Smooth muscle cell (in vitro differentiated cells): Measurements from ENCODE around the gene ADAM8. TPM values are rescaled to one million over a fixed set of nuclear protein-coding genes. Genes with fewer than 3 reads are reported as not detected.

ENCODE experiments used
- DNase-seq: peaks from one replicate; lab custom pipeline; 2025; ENCODE audit not compliant: unreplicated experiment; lab: John Stamatoyannopoulos, UW
- H2AFZ ChIP-seq: fragments of 200-600 bp; sonication (generic); 2 replicates; pipeline ENCODE4 v1.6.0; 2016; ENCODE audit warnings: antibody characterized with exemption, low read depth, mild to moderate bottlenecking
- H3F3A ChIP-seq: fragments of 200-600 bp; sonication (generic); 2 replicates; pipeline ENCODE4 v1.6.0; 2017; ENCODE audit warnings: antibody characterized with exemption, low read depth
- H3K27ac ChIP-seq: fragments of 200-600 bp; sonication (generic); 2 replicates; pipeline ENCODE4 v1.5.1; 2016; ENCODE audit warnings: low read depth, mild to moderate bottlenecking
- H3K27me3 ChIP-seq: fragments of 200-600 bp; sonication (generic); 2 replicates; pipeline ENCODE4 v1.6.1; 2016; ENCODE audit warnings: low read depth, mild to moderate bottlenecking
- H3K36me3 ChIP-seq: fragments of 200-600 bp; sonication (generic); 2 replicates; pipeline ENCODE4 v1.5.1; 2016; ENCODE audit warnings: low read depth
- H3K4me1 ChIP-seq: fragments of 200-600 bp; sonication (generic); 2 replicates; pipeline ENCODE4 v1.5.1; 2016; ENCODE audit warnings: low read depth
- H3K4me2 ChIP-seq: fragments of 200-600 bp; sonication (generic); 2 replicates; pipeline ENCODE4 v1.6.0; 2016; ENCODE audit warnings: mild to moderate bottlenecking
- H3K4me3 ChIP-seq: fragments of 200-600 bp; sonication (generic); 2 replicates; pipeline ENCODE4 v1.5.1; 2016; ENCODE audit warnings: mild to moderate bottlenecking
- H3K79me2 ChIP-seq: fragments of 200-600 bp; sonication (generic); 2 replicates; pipeline ENCODE4 v1.6.0; 2016; ENCODE audit warnings: low read depth, mild to moderate bottlenecking
- H3K9ac ChIP-seq: fragments of 200-600 bp; sonication (generic); 2 replicates; pipeline ENCODE4 v1.6.0; 2016; ENCODE audit warnings: low read depth
- H3K9me3 ChIP-seq: fragments of 200-600 bp; sonication (generic); replicated peaks from 2 replicates; pipeline ENCODE4 v1.5.1; 2016; ENCODE audit warnings: low read depth
- H4K20me1 ChIP-seq: fragments of 200-600 bp; sonication (generic); 2 replicates; pipeline ENCODE4 v1.6.0; 2016; ENCODE audit warnings: low read depth
- CTCF ChIP-seq: fragments of 200-600 bp; sonication (generic); IDR thresholded peaks from 2 replicates; pipeline ENCODE4 v1.5.1; 2017; ENCODE audit warnings: borderline replicate concordance, mild to moderate bottlenecking, antibody characterized with exemption; ENCODE audit not compliant: insufficient read depth, poor library complexity, severe bottlenecking
- WGBS: methylation state at CpG from one replicate; pipeline ENCODE4 v1.1.7; 2016; ENCODE audit warnings: low lambda C conversion rate; 5-methylcytosine and 5-hydroxymethylcytosine counted together
- polyA plus RNA-seq: library from polyadenylated mRNA; unstranded; fragments of >200 nt; fragmentation: Nextera tagmentation; extraction: Ambion mirVana; gene quantifications from 2 replicates; pipeline ENCODE4 v1.2.1, GENCODE V29; 2016
- total RNA-seq: library from RNA; depleted of rRNA; stranded (reverse); fragments of >200 nt; gene quantifications from 2 replicates; pipeline ENCODE4 v1.2.3, GENCODE V29; 2014

The ADAM8 gene
- total and polyA plus RNA-seq, 2 experiments from 2014 or later, result 0.36 to 0.70 TPM

- H3K36me3 ChIP-seq, result no peaks in the 10 kb centered on the region
- no peak overlapping the region for H2AFZ ChIP-seq
- H3K9ac ChIP-seq, result no peak overlapping the region
- no peak overlapping the region for H3K27ac ChIP-seq
- no peak overlapping the region for H3K4me2 ChIP-seq
- no peaks in the 10 kb centered on the region for H3K9me3 ChIP-seq
- WGBS, result 96% methylated on average over 12 of the region's 12 CpGs
- H3K27me3 ChIP-seq, result no peaks in the 10 kb centered on the region
- H3K4me1 ChIP-seq, result peaks cover 2% of the 10 kb centered on the region
- H3K79me2 ChIP-seq, result no peaks in the 10 kb centered on the region
- no peaks in the 10 kb centered on the region for H3F3A ChIP-seq
- DNase-seq, result no peak
- no peaks in the 10 kb centered on the region for H4K20me1 ChIP-seq
- H3K4me3 ChIP-seq, result no peak overlapping the region
- no peak for TF ChIP-seq CTCF
Observed at GRCh38 chr10:133248334-133248715, 28.3 kb downstream of the ADAM8 start.

GRCh38 chr10:133247681-133248333 lies 28.9 kb downstream of the ADAM8 start:
- TF ChIP-seq CTCF, result no peak

GRCh38 chr10:133246236-133246626 lies 30.4 kb downstream of the ADAM8 start:
- 82% methylated on average over 12 of the region's 12 CpGs for WGBS
- no peaks in the 10 kb centered on the region for H3K27me3 ChIP-seq
- H3F3A ChIP-seq, result no peaks in the 10 kb centered on the region
- H3K79me2 ChIP-seq, result no peaks in the 10 kb centered on the region
- no peaks in the 10 kb centered on the region for H4K20me1 ChIP-seq
- H3K4me1 ChIP-seq, result peaks cover 2% of the 10 kb centered on the region
- no peak overlapping the region for H3K27ac ChIP-seq
- TF ChIP-seq CTCF, result no peak
- H3K9ac ChIP-seq, result no peak overlapping the region
- no peak overlapping the region for H3K4me3 ChIP-seq
- H3K9me3 ChIP-seq, result no peaks in the 10 kb centered on the region
- no peak for DNase-seq
- H3K4me2 ChIP-seq, result no peak overlapping the region
- H2AFZ ChIP-seq, result no peak overlapping the region
- H3K36me3 ChIP-seq, result no peaks in the 10 kb centered on the region

More at GRCh38 chr10:133247681-133248333, 28.9 kb downstream of the ADAM8 start:
- Histone ChIP-seq H4K20me1 (no peaks in the 10 kb centered on the region), H3K27ac (no peak overlapping the region), H3K4me2 (no peak overlapping the region), H3K36me3 (no peaks in the 10 kb centered on the region), H3K4me1 (peaks cover 2% of the 10 kb centered on the region), H3F3A (no peaks in the 10 kb centered on the region), H3K9me3 (no peaks in the 10 kb centered on the region), H3K79me2 (no peaks in the 10 kb centered on the region), H3K27me3 (no peaks in the 10 kb centered on the region), H3K4me3 (no peak overlapping the region), H2AFZ (no peak overlapping the region), H3K9ac (no peak overlapping the region)
- no peak for DNase-seq
- 91% methylated on average over 34 of the region's 36 CpGs for WGBS
